Measurements from ENCODE around the gene NUDT16L1.
A peak's percentile ranks its signal among the peaks of the same experiment; 100 is the strongest.

The NUDT16L1 gene

GRCh38 chr16:4684058-4684715 is 9.2 kb upstream of the NUDT16L1 start:
- Histone ChIP-seq H3K36me3 (ENCODE audit: control insufficient read depth, insufficient read depth, low read length) (peaks cover 69% of the 10 kb centered on the region), H3K9me3 (ENCODE audit: control insufficient read depth, insufficient read depth, low read depth, low read length) (no peaks in the 10 kb centered on the region), H3K9ac (ENCODE audit: low read length) (no peak overlapping the region), H3K27ac (ENCODE audit: low read depth, low read length) (no peak overlapping the region; the same call in 1 of the 2 replicates), H3K27me3 (ENCODE audit: control insufficient read depth, insufficient read depth, low read length) (no peaks in the 10 kb centered on the region), H3K4me3 (ENCODE audit: low read depth, low read length) (no peak overlapping the region), H3K4me1 (ENCODE audit: control insufficient read depth, insufficient read depth, low read length) (peaks cover 6% of the 10 kb centered on the region; the same call in 1 of the 2 replicates)

GRCh38 chr16:4684763-4685162 is 8.6 kb upstream of the NUDT16L1 start:
- peaks cover 6% of the 10 kb centered on the region; the same call in 1 of the 2 replicates for H3K4me1 ChIP-seq (ENCODE audit: control insufficient read depth, insufficient read depth, low read length)
- no peaks in the 10 kb centered on the region for H3K9me3 ChIP-seq (ENCODE audit: control insufficient read depth, insufficient read depth, low read depth, low read length)
- H3K4me3 ChIP-seq (ENCODE audit: low read depth, low read length) = no peak overlapping the region
- no peak overlapping the region for H3K9ac ChIP-seq (ENCODE audit: low read length)
- peaks cover 67% of the 10 kb centered on the region for H3K36me3 ChIP-seq (ENCODE audit: control insufficient read depth, insufficient read depth, low read length)
- H3K27ac ChIP-seq (ENCODE audit: low read depth, low read length) = no peak overlapping the region
- no peaks in the 10 kb centered on the region for H3K27me3 ChIP-seq (ENCODE audit: control insufficient read depth, insufficient read depth, low read length)

- H3K9ac ChIP-seq (ENCODE audit: low read length) = no peak overlapping the region
- H3K4me1 ChIP-seq (ENCODE audit: control insufficient read depth, insufficient read depth, low read length) = peaks cover 6% of the 10 kb centered on the region; the same call in 1 of the 2 replicates
- no peaks in the 10 kb centered on the region for H3K27me3 ChIP-seq (ENCODE audit: control insufficient read depth, insufficient read depth, low read length)
- no peak overlapping the region for H3K27ac ChIP-seq (ENCODE audit: low read depth, low read length)
- H3K36me3 ChIP-seq (ENCODE audit: control insufficient read depth, insufficient read depth, low read length) = peaks cover 63% of the 10 kb centered on the region
- no peaks in the 10 kb centered on the region for H3K9me3 ChIP-seq (ENCODE audit: control insufficient read depth, insufficient read depth, low read depth, low read length)
- H3K4me3 ChIP-seq (ENCODE audit: low read depth, low read length) = no peak overlapping the region
These were observed 8.1 kb upstream of the NUDT16L1 start for GRCh38 chr16:4685292-4685691.

GRCh38 chr16:4685776-4686496 is 7.4 kb upstream of the NUDT16L1 start:
- Histone ChIP-seq H3K9me3 (ENCODE audit: control insufficient read depth, insufficient read depth, low read depth, low read length) (no peaks in the 10 kb centered on the region), H3K36me3 (ENCODE audit: control insufficient read depth, insufficient read depth, low read length) (peaks cover 65% of the 10 kb centered on the region), H3K9ac (ENCODE audit: low read length) (no peak overlapping the region), H3K4me3 (ENCODE audit: low read depth, low read length) (no peak overlapping the region), H3K4me1 (ENCODE audit: control insufficient read depth, insufficient read depth, low read length) (peaks cover 6% of the 10 kb centered on the region; the same call in 1 of the 2 replicates), H3K27ac (ENCODE audit: low read depth, low read length) (no peak overlapping the region), H3K27me3 (ENCODE audit: control insufficient read depth, insufficient read depth, low read length) (no peaks in the 10 kb centered on the region)

GRCh38 chr16:4686497-4687210 is 6.7 kb upstream of the NUDT16L1 start:
- Histone ChIP-seq H3K36me3 (ENCODE audit: control insufficient read depth, insufficient read depth, low read length) (peaks cover 60% of the 10 kb centered on the region), H3K4me1 (ENCODE audit: control insufficient read depth, insufficient read depth, low read length) (peaks cover 6% of the 10 kb centered on the region; the same call in 1 of the 2 replicates), H3K4me3 (ENCODE audit: low read depth, low read length) (no peak overlapping the region), H3K27ac (ENCODE audit: low read depth, low read length) (no peak overlapping the region), H3K9ac (ENCODE audit: low read length) (no peak overlapping the region), H3K27me3 (ENCODE audit: control insufficient read depth, insufficient read depth, low read length) (no peaks in the 10 kb centered on the region), H3K9me3 (ENCODE audit: control insufficient read depth, insufficient read depth, low read depth, low read length) (no peaks in the 10 kb centered on the region)

- Histone ChIP-seq H3K4me3 (ENCODE audit: low read depth, low read length) (no peak overlapping the region), H3K27ac (ENCODE audit: low read depth, low read length) (no peak overlapping the region), H3K27me3 (ENCODE audit: control insufficient read depth, insufficient read depth, low read length) (no peaks in the 10 kb centered on the region), H3K9me3 (ENCODE audit: control insufficient read depth, insufficient read depth, low read depth, low read length) (no peaks in the 10 kb centered on the region), H3K9ac (ENCODE audit: low read length) (no peak overlapping the region), H3K36me3 (ENCODE audit: control insufficient read depth, insufficient read depth, low read length) (peaks cover 54% of the 10 kb centered on the region), H3K4me1 (ENCODE audit: control insufficient read depth, insufficient read depth, low read length) (peaks cover 6% of the 10 kb centered on the region)
These were observed 5.9 kb upstream of the NUDT16L1 start for GRCh38 chr16:4687416-4687815.

- H3K4me1 ChIP-seq (ENCODE audit: control insufficient read depth, insufficient read depth, low read length) = peaks cover 8% of the 10 kb centered on the region
- H3K9ac ChIP-seq (ENCODE audit: low read length) = no peak overlapping the region
- H3K4me3 ChIP-seq (ENCODE audit: low read depth, low read length) = no peak overlapping the region
- H3K27me3 ChIP-seq (ENCODE audit: control insufficient read depth, insufficient read depth, low read length) = no peaks in the 10 kb centered on the region
- H3K36me3 ChIP-seq (ENCODE audit: control insufficient read depth, insufficient read depth, low read length) = peaks cover 50% of the 10 kb centered on the region
- no peaks in the 10 kb centered on the region for H3K9me3 ChIP-seq (ENCODE audit: control insufficient read depth, insufficient read depth, low read depth, low read length)
- no peak overlapping the region for H3K27ac ChIP-seq (ENCODE audit: low read depth, low read length)
These were observed 5.3 kb upstream of the NUDT16L1 start for GRCh38 chr16:4687946-4688673.

GRCh38 chr16:4688674-4689045 is 4.7 kb upstream of the NUDT16L1 start:
- Histone ChIP-seq H3K9me3 (ENCODE audit: control insufficient read depth, insufficient read depth, low read depth, low read length) (no peaks in the 10 kb centered on the region), H3K36me3 (ENCODE audit: control insufficient read depth, insufficient read depth, low read length) (peaks cover 49% of the 10 kb centered on the region), H3K27ac (ENCODE audit: low read depth, low read length) (no peak overlapping the region), H3K9ac (ENCODE audit: low read length) (no peak overlapping the region), H3K27me3 (ENCODE audit: control insufficient read depth, insufficient read depth, low read length) (no peaks in the 10 kb centered on the region), H3K4me3 (ENCODE audit: low read depth, low read length) (no peak overlapping the region), H3K4me1 (ENCODE audit: control insufficient read depth, insufficient read depth, low read length) (peaks cover 6% of the 10 kb centered on the region)

- no peaks in the 10 kb centered on the region for H3K9me3 ChIP-seq (ENCODE audit: control insufficient read depth, insufficient read depth, low read depth, low read length)
- H3K27ac ChIP-seq (ENCODE audit: low read depth, low read length) = no peak overlapping the region
- H3K4me1 ChIP-seq (ENCODE audit: control insufficient read depth, insufficient read depth, low read length) = peaks cover 6% of the 10 kb centered on the region
- H3K4me3 ChIP-seq (ENCODE audit: low read depth, low read length) = no peak overlapping the region
- H3K27me3 ChIP-seq (ENCODE audit: control insufficient read depth, insufficient read depth, low read length) = no peaks in the 10 kb centered on the region
- peak overlapping the region; percentile 2 for H3K9ac ChIP-seq (ENCODE audit: low read length)
- peaks cover 45% of the 10 kb centered on the region for H3K36me3 ChIP-seq (ENCODE audit: control insufficient read depth, insufficient read depth, low read length)
These were observed 4.2 kb upstream of the NUDT16L1 start for GRCh38 chr16:4689091-4689671.

- H3K4me1 ChIP-seq (ENCODE audit: control insufficient read depth, insufficient read depth, low read length) = peaks cover 6% of the 10 kb centered on the region
- H3K27ac ChIP-seq (ENCODE audit: low read depth, low read length) = no peak overlapping the region
- H3K36me3 ChIP-seq (ENCODE audit: control insufficient read depth, insufficient read depth, low read length) = peaks cover 39% of the 10 kb centered on the region
These were observed 3.3 kb upstream of the NUDT16L1 start for GRCh38 chr16:4689864-4690704.

More at GRCh38 chr16:4689864-4690704, 3.3 kb upstream of the NUDT16L1 start:
- H3K4me3 ChIP-seq (ENCODE audit: low read depth, low read length) = no peak overlapping the region
- no peaks in the 10 kb centered on the region for H3K9me3 ChIP-seq (ENCODE audit: control insufficient read depth, insufficient read depth, low read depth, low read length)
- no peaks in the 10 kb centered on the region for H3K27me3 ChIP-seq (ENCODE audit: control insufficient read depth, insufficient read depth, low read length)
- H3K9ac ChIP-seq (ENCODE audit: low read length) = no peak overlapping the region
